Lung (tissue), 12 donors: ENCODE measurements around the gene LIPA. TPM values are rescaled to one million over a fixed set of nuclear protein-coding genes. Genes with fewer than 3 reads are reported as not detected.

Experiments
- ATAC-seq: fragments of 200-7000 bp; cut with Tn5 transposase; one replicate; pipeline ENCODE4 v1.9.1; 2020; ENCODE audit warnings: moderate number of reproducible peaks; ENCODE audit not compliant: insufficient read depth, low FRiP score
- DNase-seq, 3 donors: peaks; one replicate each; pipeline ENCODE4 v3.0.0-alpha.2; 2013 to 2017
- H3K27ac ChIP-seq, 2 donors: one replicate each; pipeline ENCODE4 v1.5.1; 2013; ENCODE audit warnings: mild to moderate bottlenecking in 2 of 2, moderate library complexity in 2 of 2, control low read depth in 1 of 2, inconsistent platforms in 1 of 2, low read depth in 1 of 2, low read length in 1 of 2
- H3K27me3 ChIP-seq, 3 donors: one replicate each; pipeline ENCODE4 v1.5.1; 2013; ENCODE audit warnings: low read length in 2 of 3; ENCODE audit not compliant: control insufficient read depth in 3 of 3, insufficient read depth in 3 of 3
- H3K36me3 ChIP-seq, 4 donors: one replicate each; pipeline ENCODE4 v1.5.1; 2013; ENCODE audit warnings: low read length in 4 of 4, mild to moderate bottlenecking in 1 of 4, moderate library complexity in 1 of 4; ENCODE audit not compliant: control insufficient read depth in 4 of 4, insufficient read depth in 4 of 4
- H3K4me1 ChIP-seq, 5 donors: one replicate each; pipeline ENCODE4 v1.5.1; 2013; ENCODE audit warnings: low read length in 5 of 5, mild to moderate bottlenecking in 2 of 5, moderate library complexity in 1 of 5; ENCODE audit not compliant: control insufficient read depth in 5 of 5, insufficient read depth in 5 of 5
- H3K4me3 ChIP-seq: one replicate; pipeline ENCODE4 v1.5.1; 2013; ENCODE audit warnings: mild to moderate bottlenecking, control low read depth, moderate library complexity
- H3K9ac ChIP-seq, 2 donors: one replicate each; pipeline ENCODE4 v1.5.1; 2013; ENCODE audit warnings: low read length in 2 of 2, control low read depth in 1 of 2; ENCODE audit not compliant: insufficient read depth in 1 of 2
- H3K9me3 ChIP-seq, 4 donors: one replicate each; pipeline ENCODE4 v1.5.1; 2013; ENCODE audit warnings: low read length in 3 of 4, mild to moderate bottlenecking in 1 of 4, moderate library complexity in 1 of 4; ENCODE audit not compliant: control insufficient read depth in 4 of 4, insufficient read depth in 3 of 4
- CTCF ChIP-seq: IDR thresholded peaks from 2 replicates; pipeline ENCODE4 v1.5.1; 2012; ENCODE audit warnings: mild to moderate bottlenecking; ENCODE audit errors: control extremely low read depth, extremely low read depth
- WGBS, 2 donors: extraction: QIAGEN DNeasy Blood & Tissue Kit; methylation state at CpG; one replicate each; pipeline ENCODE4 v1.1.7; 2013; 5-methylcytosine and 5-hydroxymethylcytosine counted together
- polyA plus RNA-seq, 2 donors: library from polyadenylated mRNA; stranded (reverse); fragments of 200-250 nt; gene quantifications; one replicate each; pipeline ENCODE4 v1.2.1, GENCODE V29; 2013
- total RNA-seq, 2 donors: library from RNA; depleted of rRNA in 1 of 2; stranded (reverse); fragments of >200 nt in 1 of 2; gene quantifications; one replicate each; pipeline ENCODE4 v1.2.1, GENCODE V29; 2014 to 2021
- donor health status: control.
- donor health status: control.
- donor health status: Bipolar disorder and iron deficiency.
- donor health status: healthy.
- donor health status: DM: yes; HTN: yes; CAD: no.

Gene LIPA
- total and polyA plus RNA-seq, 4 donors = 24.0 to 140 (median 71.7) TPM

GRCh38 chr10:89217057-89217990, 34.3 kb downstream of the LIPA start:
- 14 to 19% methylated on average over 6 of the region's 6 CpGs for WGBS, 2 donors
- H3K27ac ChIP-seq = no peak overlapping the region
- DNase-seq = peak; percentile 68 to 86 (median 83)

GRCh38 chr10:89216056-89216455, 35.5 kb downstream of the LIPA start:
- TF ChIP-seq CTCF = no peak
- DNase-seq = no peak
- ATAC-seq = no peak
- Histone ChIP-seq H3K36me3 (peaks cover 0 to 12% (median 4%) of the 10 kb centered on the region in 4 donors), H3K9ac (no peak overlapping the region), H3K27me3 (no peaks in the 10 kb centered on the region), H3K9me3 (no peaks in the 10 kb centered on the region), H3K4me3 (no peak overlapping the region), H3K4me1 (peaks cover 0 to 6% (median 4%) of the 10 kb centered on the region in 5 donors), H3K27ac (no peak overlapping the region)
- 97 to 99% methylated on average over 2 of the region's 2 CpGs for WGBS, 2 donors

More at GRCh38 chr10:89217057-89217990, 34.3 kb downstream of the LIPA start:
- no peak overlapping the region for H3K4me3 ChIP-seq
- H3K9me3 ChIP-seq = no peaks in the 10 kb centered on the region
- TF ChIP-seq CTCF = peak; percentile 61
- peak overlapping the region in 1 of 2 donors; percentile 23 for H3K9ac ChIP-seq
- peaks cover 0 to 6% (median 4%) of the 10 kb centered on the region in 5 donors for H3K4me1 ChIP-seq
- H3K36me3 ChIP-seq = peaks cover 0 to 12% (median 4%) of the 10 kb centered on the region in 4 donors
- no peak for ATAC-seq
- H3K27me3 ChIP-seq = no peaks in the 10 kb centered on the region

- no peak for ATAC-seq
Observed at GRCh38 chr10:89215511-89215910, 36.1 kb downstream of the LIPA start.

More at GRCh38 chr10:89215511-89215910, 36.1 kb downstream of the LIPA start:
- peaks cover 0 to 6% (median 4%) of the 10 kb centered on the region in 5 donors for H3K4me1 ChIP-seq
- H3K9ac ChIP-seq = no peak overlapping the region
- H3K4me3 ChIP-seq = no peak overlapping the region
- H3K27ac ChIP-seq = no peak overlapping the region
- WGBS, 2 donors = 83 to 97% methylated on average over 1 of the region's 1 CpG
- H3K27me3 ChIP-seq = peaks cover 0 to 5% (median 0%) of the 10 kb centered on the region in 3 donors
- no peak for DNase-seq
- peaks cover 0 to 11% (median 4%) of the 10 kb centered on the region in 4 donors for H3K36me3 ChIP-seq
- no peaks in the 10 kb centered on the region for H3K9me3 ChIP-seq
- TF ChIP-seq CTCF = no peak
